ENCODE results near the gene FOXJ3. TPM values are rescaled to one million over a fixed set of nuclear protein-coding genes. Genes with fewer than 3 reads are reported as not detected.

FOXJ3 gene
- total RNA-seq, 1 experiment from 2014 or later, result 42.2 TPM

DNA sequence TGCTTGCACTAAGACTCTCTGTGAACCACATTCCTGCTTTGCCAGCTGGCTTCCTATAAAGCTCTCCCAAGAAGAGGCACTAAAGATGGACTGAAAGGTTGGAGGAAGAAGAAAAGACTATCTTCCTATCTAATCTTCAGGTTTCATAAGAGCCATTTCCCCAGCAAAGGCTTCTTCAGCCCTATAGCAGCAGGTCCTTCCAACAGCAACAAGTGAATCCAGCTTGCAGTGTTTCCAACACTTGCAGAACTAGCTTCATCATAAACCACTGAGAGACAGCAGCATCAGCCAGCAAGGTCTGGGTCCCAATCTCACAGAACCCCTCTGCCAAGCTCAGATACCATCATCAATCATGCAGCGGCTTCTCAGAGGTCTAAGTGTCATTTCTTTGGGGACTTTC lies 28.1 kb downstream of the FOXJ3 start:
- no peak overlapping the region for H3K27ac Mint-ChIP-seq (ENCODE audit: low read depth, unreplicated experiment)
- no peak for DNase-seq (ENCODE audit: unreplicated experiment)
- intact Hi-C loops (cut with micrococcal nuclease), result no loop called here
- peaks cover 25% of the 10 kb centered on the region for H3K36me3 Mint-ChIP-seq (ENCODE audit: insufficient read depth, unreplicated experiment)
- H3K27me3 Mint-ChIP-seq (ENCODE audit: insufficient read depth, unreplicated experiment), result no peaks in the 10 kb centered on the region
- ChIA-PET POLR2A (interaction anchor here (1.4 kb wide), 1 partner anchor 9 kb away, joined by 3 read pairs; no protein-coding TSS in a partner anchor), CTCF (no interaction called here)
- H3K4me3 Mint-ChIP-seq (ENCODE audit: unreplicated experiment), result no peak overlapping the region
- peaks cover 44% of the 10 kb centered on the region for H3K4me1 Mint-ChIP-seq (ENCODE audit: insufficient read depth, unreplicated experiment)
- peaks cover 15% of the 10 kb centered on the region for H3K9me3 Mint-ChIP-seq (ENCODE audit: unreplicated experiment)
- BruUV-seq (replicated peaks), result no TSS peak
- TF ChIP-seq, protein P1, sequence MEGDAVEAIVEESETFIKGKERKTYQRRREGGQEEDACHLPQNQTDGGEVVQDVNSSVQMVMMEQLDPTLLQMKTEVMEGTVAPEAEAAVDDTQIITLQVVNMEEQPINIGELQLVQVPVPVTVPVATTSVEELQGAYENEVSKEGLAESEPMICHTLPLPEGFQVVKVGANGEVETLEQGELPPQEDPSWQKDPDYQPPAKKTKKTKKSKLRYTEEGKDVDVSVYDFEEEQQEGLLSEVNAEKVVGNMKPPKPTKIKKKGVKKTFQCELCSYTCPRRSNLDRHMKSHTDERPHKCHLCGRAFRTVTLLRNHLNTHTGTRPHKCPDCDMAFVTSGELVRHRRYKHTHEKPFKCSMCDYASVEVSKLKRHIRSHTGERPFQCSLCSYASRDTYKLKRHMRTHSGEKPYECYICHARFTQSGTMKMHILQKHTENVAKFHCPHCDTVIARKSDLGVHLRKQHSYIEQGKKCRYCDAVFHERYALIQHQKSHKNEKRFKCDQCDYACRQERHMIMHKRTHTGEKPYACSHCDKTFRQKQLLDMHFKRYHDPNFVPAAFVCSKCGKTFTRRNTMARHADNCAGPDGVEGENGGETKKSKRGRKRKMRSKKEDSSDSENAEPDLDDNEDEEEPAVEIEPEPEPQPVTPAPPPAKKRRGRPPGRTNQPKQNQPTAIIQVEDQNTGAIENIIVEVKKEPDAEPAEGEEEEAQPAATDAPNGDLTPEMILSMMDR (IDR thresholded peaks at IDR 0.05; ENCODE audit: unreplicated experiment), result no peak

DNA sequence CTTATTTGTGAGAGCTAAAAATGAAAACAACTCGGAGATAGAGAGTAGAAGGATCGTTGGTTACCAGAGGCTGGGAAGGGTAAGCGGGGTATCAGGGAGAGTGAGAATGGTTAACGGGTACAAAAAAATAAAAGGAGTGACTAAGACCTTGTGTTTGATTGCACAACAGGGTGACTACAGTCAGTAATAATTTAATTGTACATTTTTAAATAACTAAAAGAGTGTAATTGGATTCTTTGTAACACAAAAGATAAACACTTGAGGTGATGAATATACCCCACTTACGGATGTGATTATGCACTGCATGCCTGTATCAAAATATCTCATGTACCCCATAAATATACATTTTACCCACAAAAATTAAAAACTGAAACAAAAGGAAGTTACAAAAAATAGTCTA lies 29.4 kb downstream of the FOXJ3 start:
- H3K27ac Mint-ChIP-seq (ENCODE audit: low read depth, unreplicated experiment), result peak overlapping the region; percentile 0
- CTCF ChIA-PET, result interaction anchor here (0.6 kb wide), 1 partner anchor 18 kb away, joined by 3 read pairs; no protein-coding TSS in a partner anchor
- H3K9me3 Mint-ChIP-seq (ENCODE audit: unreplicated experiment), result peaks cover 21% of the 10 kb centered on the region
- no TSS peak for BruUV-seq (replicated peaks)
- H3K4me1 Mint-ChIP-seq (ENCODE audit: insufficient read depth, unreplicated experiment), result peaks cover 32% of the 10 kb centered on the region
- H3K4me3 Mint-ChIP-seq (ENCODE audit: unreplicated experiment), result no peak overlapping the region
- intact Hi-C loops (cut with micrococcal nuclease), result no loop called here
- POLR2A ChIA-PET, result interaction anchor here (1.1 kb wide), 1 partner anchor 12 kb away, joined by 6 read pairs; no protein-coding TSS in a partner anchor
- H3K36me3 Mint-ChIP-seq (ENCODE audit: insufficient read depth, unreplicated experiment), result peaks cover 30% of the 10 kb centered on the region
- DNase-seq (ENCODE audit: unreplicated experiment), result peak; percentile 48
- H3K27me3 Mint-ChIP-seq (ENCODE audit: insufficient read depth, unreplicated experiment), result no peaks in the 10 kb centered on the region
- TF ChIP-seq, protein P1 (IDR thresholded peaks at IDR 0.05; ENCODE audit: unreplicated experiment), result no peak

DNA sequence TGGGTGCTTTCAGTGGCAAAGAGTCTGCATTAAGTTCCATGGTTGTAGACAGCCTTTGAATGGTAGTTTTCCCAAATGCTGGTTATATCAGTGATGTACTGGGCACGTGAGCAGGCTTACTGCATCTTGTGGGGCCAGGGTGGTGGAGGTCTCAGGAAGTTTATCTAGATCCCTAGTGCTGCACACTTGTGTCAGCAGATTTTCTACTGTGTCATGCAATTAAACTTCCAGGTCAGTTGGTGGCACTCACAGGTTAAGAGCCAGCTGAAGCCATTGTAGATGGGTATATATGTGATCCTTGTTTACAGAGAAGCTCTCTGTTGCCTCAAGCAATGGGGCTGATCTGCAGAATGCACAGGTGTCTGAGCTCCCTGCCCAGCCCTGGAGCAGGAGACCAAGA lies 33.0 kb downstream of the FOXJ3 start:
- intact Hi-C loops (cut with micrococcal nuclease), result no loop called here
- H3K9me3 Mint-ChIP-seq (ENCODE audit: unreplicated experiment), result peaks cover 22% of the 10 kb centered on the region
- no peak overlapping the region for H3K27ac Mint-ChIP-seq (ENCODE audit: low read depth, unreplicated experiment)
- H3K4me3 Mint-ChIP-seq (ENCODE audit: unreplicated experiment), result no peak overlapping the region
- BruUV-seq (replicated peaks), result no TSS peak
- POLR2A ChIA-PET, result interaction anchor here (0.6 to 3.8 kb wide), 5 partner anchors 10 to 31 kb away, joined by 3 to 11 read pairs (median 3); no protein-coding TSS in a partner anchor
- TF ChIP-seq, protein P1 (IDR thresholded peaks at IDR 0.05; ENCODE audit: unreplicated experiment), result no peak
- no peak for DNase-seq (ENCODE audit: unreplicated experiment)
- H3K27me3 Mint-ChIP-seq (ENCODE audit: insufficient read depth, unreplicated experiment), result no peaks in the 10 kb centered on the region
- peaks cover 17% of the 10 kb centered on the region for H3K4me1 Mint-ChIP-seq (ENCODE audit: insufficient read depth, unreplicated experiment)
- peaks cover 29% of the 10 kb centered on the region for H3K36me3 Mint-ChIP-seq (ENCODE audit: insufficient read depth, unreplicated experiment)
- CTCF ChIA-PET, result interaction anchor here (1.4 kb wide), 1 partner anchor 128 kb away, joined by 3 read pairs; no protein-coding TSS in a partner anchor

DNA sequence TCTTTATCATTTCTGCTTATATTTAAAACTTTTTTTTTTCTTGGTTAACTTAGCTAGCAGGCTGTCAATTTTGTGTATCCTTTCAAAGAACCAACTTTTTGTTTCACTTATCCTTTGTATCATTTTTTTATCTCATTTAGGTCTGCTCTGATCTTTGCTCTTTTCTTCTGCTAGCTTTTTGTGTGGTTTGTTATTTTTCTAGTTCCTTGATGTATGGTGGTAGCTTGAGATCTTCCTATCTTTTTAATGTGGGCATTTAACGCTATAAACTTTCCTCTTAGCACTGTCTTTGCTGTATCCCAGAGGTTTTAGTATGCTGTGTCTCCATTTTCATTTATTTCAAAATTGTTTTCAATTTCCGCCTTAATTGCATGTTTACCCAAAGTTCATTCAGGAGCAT lies 36.5 kb downstream of the FOXJ3 start:
- intact Hi-C loops (cut with micrococcal nuclease), result no loop called here
- TF ChIP-seq, protein P1 (IDR thresholded peaks at IDR 0.05; ENCODE audit: unreplicated experiment), result no peak
- BruUV-seq (replicated peaks), result no TSS peak
- H3K4me1 Mint-ChIP-seq (ENCODE audit: insufficient read depth, unreplicated experiment), result no peaks in the 10 kb centered on the region
- H3K36me3 Mint-ChIP-seq (ENCODE audit: insufficient read depth, unreplicated experiment), result peaks cover 32% of the 10 kb centered on the region
- H3K27me3 Mint-ChIP-seq (ENCODE audit: insufficient read depth, unreplicated experiment), result no peaks in the 10 kb centered on the region
- ChIA-PET CTCF (interaction anchor here (0.6 kb wide), 1 partner anchor 881 kb away, joined by 3 read pairs; no protein-coding TSS in a partner anchor), POLR2A (interaction anchor here (0.6 to 1.5 kb wide), 3 partner anchors 14 to 359 kb away, joined by 3 read pairs; partner anchors contain the start of gene PPIH)
- H3K9me3 Mint-ChIP-seq (ENCODE audit: unreplicated experiment), result peaks cover 15% of the 10 kb centered on the region
- H3K4me3 Mint-ChIP-seq (ENCODE audit: unreplicated experiment), result no peak overlapping the region
- DNase-seq (ENCODE audit: unreplicated experiment), result no peak
- no peak overlapping the region for H3K27ac Mint-ChIP-seq (ENCODE audit: low read depth, unreplicated experiment)
